T-cell (primary cell): ENCODE data around the gene PDZD7. TPM values are rescaled to one million over a fixed set of nuclear protein-coding genes. Genes with fewer than 3 reads are reported as not detected.

ENCODE experiments used
- ATAC-seq, 4 experiments: fragments of 200-7000 bp in 3 of 4; fragments of 150-1000 bp in 1 of 4; cut with Tn5 transposase; replicated peaks in 1 of 4; 1 replicate in 3 of 4; 2 replicates in 1 of 4; pipeline ENCODE4 v1.10.0; 2021; ENCODE audit warnings: moderate library complexity in 3 of 4, mild to moderate bottlenecking in 2 of 4, moderate number of reproducible peaks in 1 of 4
- CTCF ChIA-PET, 2 donors: fragments of 300-600 bp; sonication (Branson Sonifier 250); formaldehyde crosslinking; loops; one replicate each; lab custom pipeline; 2022; ENCODE audit warnings: antibody characterized with exemption in 2 of 2; lab: Charles Lee
- POLR2A ChIA-PET, 2 donors: fragments of 300-600 bp; sonication (Branson Sonifier 250); formaldehyde crosslinking; loops; one replicate each; lab custom pipeline; 2022; ENCODE audit warnings: antibody characterized with exemption in 2 of 2; lab: Charles Lee
- DNase-seq, 35 experiments: peaks; one replicate each; pipeline versions ENCODE4 v3.0.0 to v3.0.0-alpha.2; 2013 to 2023
- H3K27ac ChIP-seq: one replicate; pipeline ENCODE4 v1.5.1; 2013; ENCODE audit warnings: low read length
- H3K27me3 ChIP-seq, 2 experiments: replicated peaks in 1 of 2; 1 replicate in 1 of 2; 2 replicates in 1 of 2; pipeline versions ENCODE4 v1.6.1 to v1.7.0; 2013; ENCODE audit warnings: low read length in 1 of 2, mixed read lengths in 1 of 2; ENCODE audit not compliant: control insufficient read depth in 2 of 2, insufficient read depth in 2 of 2; ENCODE audit errors: extremely low read depth in 1 of 2
- H3K36me3 ChIP-seq, 2 donors: 1 replicate in 1 of 2; 2 replicates in 1 of 2; pipeline versions ENCODE4 v1.6.1 to v1.7.0; 2013; ENCODE audit warnings: low read length in 1 of 2; ENCODE audit not compliant: control insufficient read depth in 2 of 2, insufficient read depth in 1 of 2; ENCODE audit errors: extremely low read depth in 1 of 2
- H3K4me1 ChIP-seq, 2 experiments: 1 replicate in 1 of 2; 2 replicates in 1 of 2; pipeline versions ENCODE4 v1.6.1 to v1.7.0; 2013; ENCODE audit warnings: low read length in 2 of 2, mixed read lengths in 1 of 2; ENCODE audit not compliant: insufficient read depth in 2 of 2, control insufficient read depth in 1 of 2; ENCODE audit errors: extremely low read depth in 1 of 2
- H3K4me3 ChIP-seq, 2 donors: 1 replicate in 1 of 2; 2 replicates in 1 of 2; pipeline versions ENCODE4 v1.5.1 to v1.7.0; 2013; ENCODE audit warnings: mild to moderate bottlenecking in 2 of 2, low read length in 1 of 2, moderate library complexity in 1 of 2; ENCODE audit not compliant: control insufficient read depth in 1 of 2; ENCODE audit errors: extremely low read depth in 1 of 2
- H3K9me3 ChIP-seq: 2 replicates; pipeline ENCODE4 v1.7.0; 2013
- H3K27ac Mint-ChIP-seq, 2 donors: one replicate each; pipeline ENCODE4 v1.8.0; 2020 to 2021; ENCODE audit warnings: mild to moderate bottlenecking in 2 of 2, mixed read lengths in 2 of 2
- H3K27me3 Mint-ChIP-seq, 2 donors: one replicate each; pipeline ENCODE4 v1.8.0; 2021 to 2022; ENCODE audit warnings: mixed read lengths in 2 of 2
- H3K36me3 Mint-ChIP-seq: one replicate; pipeline ENCODE4 v1.8.0; 2021; ENCODE audit warnings: mixed read lengths
- H3K4me1 Mint-ChIP-seq, 3 donors: one replicate each; pipeline ENCODE4 v1.8.0; 2020 to 2022; ENCODE audit warnings: mixed read lengths in 3 of 3, mild to moderate bottlenecking in 1 of 3
- H3K4me3 Mint-ChIP-seq, 3 donors: one replicate each; pipeline ENCODE4 v1.8.0; 2020 to 2022; ENCODE audit warnings: mild to moderate bottlenecking in 3 of 3, mixed read lengths in 3 of 3, moderate library complexity in 3 of 3
- H3K9me3 Mint-ChIP-seq, 3 donors: one replicate each; pipeline ENCODE4 v1.8.0; 2020 to 2022; ENCODE audit warnings: mixed read lengths in 3 of 3
- WGBS: methylation state at CpG from one replicate; pipeline ENCODE4 v1.1.5; 2013; ENCODE audit warnings: missing lambda C conversion rate; ENCODE audit not compliant: insufficient coverage; 5-methylcytosine and 5-hydroxymethylcytosine counted together
- total RNA-seq, 35 experiments: library from RNA in 6 of 35; stranded (reverse) in 6 of 35; fragments of 120-200 nt in 1 of 35; gene quantifications; one replicate each; pipeline versions ENCODE4 v1.2.1 to v1.2.4 and lab custom pipeline; 2013 to 2026

The PDZD7 gene
- total RNA-seq, 5 donors from 2014 or later (not counting 1 experiment from before 2014, with no cell fraction given) = 1.7 to 2.7 (median 2.3) TPM

DNA sequence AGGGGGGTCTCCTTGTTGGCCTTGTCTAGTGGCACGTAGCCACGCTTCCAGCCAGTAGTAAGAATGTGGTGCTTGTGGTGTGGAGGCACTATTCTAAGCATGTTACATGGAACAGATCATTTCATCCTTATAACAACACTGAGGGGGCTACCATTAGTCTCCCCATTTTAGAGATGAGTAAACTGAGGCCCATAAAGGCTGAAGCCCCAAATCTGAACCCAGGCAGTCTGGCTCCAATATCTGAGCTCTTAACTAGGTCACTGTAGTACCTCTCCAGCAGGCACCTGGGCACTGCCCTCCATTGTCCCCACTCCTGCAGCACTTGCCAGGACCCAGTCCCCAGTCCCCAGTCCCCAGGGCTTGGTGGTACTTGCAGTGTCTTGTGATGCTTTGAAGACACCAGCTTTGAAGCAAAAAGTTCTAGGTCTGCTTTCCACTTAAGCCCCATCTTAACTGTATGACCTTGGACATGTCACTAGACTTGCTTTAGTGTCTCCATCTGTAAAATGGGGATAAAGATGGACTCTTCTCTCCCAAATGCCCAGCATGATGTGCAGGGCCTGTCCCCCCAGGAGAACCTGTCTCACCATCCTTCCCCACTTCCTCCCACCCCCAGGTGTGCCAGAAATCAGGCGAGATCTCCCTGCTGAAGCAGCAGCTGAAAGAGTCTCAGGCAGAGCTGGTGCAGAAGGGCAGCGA, 24.9 kb downstream of the PDZD7 start:
- 64% methylated on average over 2 of the region's 4 CpGs for WGBS
- Mint-ChIP-seq H3K4me3 (no peak overlapping the region), H3K4me1 (peaks cover 2 to 4% (median 3%) of the 10 kb centered on the region in 3 donors), H3K9me3 (no peaks in the 10 kb centered on the region), H3K27me3 (no peaks in the 10 kb centered on the region), H3K36me3 (peaks cover 6% of the 10 kb centered on the region), H3K27ac (peak overlapping the region in 1 of 2 donors; percentile 23)
- POLR2A ChIA-PET = interaction anchor here in 1 of 2 donors (0.6 to 1.4 kb wide), 2 partner anchors 11 to 24 kb away, joined by 4 to 5 read pairs; partner anchors contain the start of genes PDZD7 and SFXN3
- peaks cover 0 to 3% of the 10 kb centered on the region in 2 experiments for H3K4me1 ChIP-seq
- peaks cover 0 to 15% of the 10 kb centered on the region in 2 donors for H3K36me3 ChIP-seq
- H3K9me3 ChIP-seq = no peaks in the 10 kb centered on the region
- CTCF ChIA-PET = interaction anchor here in 1 of 2 donors (1.3 kb wide), 1 partner anchor 13 kb away, joined by 5 read pairs; no protein-coding TSS in a partner anchor
- no peak for DNase-seq
- no peak for ATAC-seq
- no peak overlapping the region for H3K27ac ChIP-seq
- no peaks in the 10 kb centered on the region for H3K27me3 ChIP-seq
- no peak overlapping the region for H3K4me3 ChIP-seq

DNA sequence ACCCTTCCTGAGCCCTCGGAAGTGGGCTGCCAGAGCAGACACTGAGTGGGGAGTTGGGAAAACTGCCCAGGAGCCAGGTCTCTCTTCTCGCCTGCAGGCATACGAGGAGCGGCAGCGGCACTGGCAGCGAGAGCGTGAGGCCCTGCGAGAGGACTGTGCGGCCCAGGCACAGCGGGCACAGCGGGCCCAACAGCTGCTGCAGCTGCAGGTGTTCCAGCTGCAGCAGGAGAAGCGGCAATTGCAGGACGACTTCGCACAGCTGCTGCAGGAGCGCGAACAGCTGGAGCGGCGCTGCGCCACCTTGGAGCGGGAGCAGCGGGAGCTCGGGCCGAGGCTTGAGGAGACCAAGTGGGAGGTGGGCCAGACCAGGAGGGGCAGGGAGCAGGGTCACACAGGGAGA, 25.6 kb downstream of the PDZD7 start:
- POLR2A ChIA-PET = interaction anchor here in 1 of 2 donors (0.6 kb wide), 1 partner anchor 18 kb away, joined by 3 read pairs; no protein-coding TSS in a partner anchor
- Mint-ChIP-seq H3K4me1 (peaks cover 5 to 9% (median 7%) of the 10 kb centered on the region in 3 donors), H3K27me3 (no peaks in the 10 kb centered on the region)

DNA sequence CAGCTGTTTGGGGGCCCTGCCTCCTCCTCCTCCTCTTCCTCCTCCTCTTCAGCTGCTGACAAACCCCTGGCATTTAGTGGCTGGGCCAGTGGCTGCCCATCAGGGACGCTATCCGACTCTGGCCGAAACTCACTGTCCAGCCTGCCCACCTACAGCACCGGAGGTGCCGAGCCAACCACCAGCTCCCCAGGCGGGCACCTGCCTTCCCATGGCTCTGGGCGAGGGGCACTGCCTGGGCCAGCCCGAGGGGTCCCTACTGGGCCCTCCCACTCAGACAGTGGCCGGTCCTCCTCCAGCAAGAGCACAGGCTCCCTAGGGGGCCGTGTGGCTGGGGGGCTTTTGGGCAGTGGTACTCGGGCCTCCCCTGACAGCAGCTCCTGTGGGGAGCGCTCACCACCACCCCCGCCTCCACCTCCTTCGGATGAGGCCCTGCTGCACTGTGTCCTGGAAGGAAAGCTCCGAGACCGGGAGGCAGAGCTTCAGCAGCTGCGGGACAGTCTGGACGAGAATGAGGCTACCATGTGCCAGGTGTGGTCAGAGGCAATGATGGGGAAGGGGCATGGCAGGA, 27.2 kb downstream of the PDZD7 start:
- peaks cover 6% of the 10 kb centered on the region for H3K36me3 Mint-ChIP-seq
- no peak overlapping the region for H3K27ac ChIP-seq
- WGBS = 98% methylated on average over 15 of the region's 18 CpGs
- no peak for DNase-seq
- H3K4me1 Mint-ChIP-seq = peaks cover 10 to 12% (median 12%) of the 10 kb centered on the region in 3 donors
- no peaks in the 10 kb centered on the region for H3K9me3 Mint-ChIP-seq
- peaks cover 0 to 15% of the 10 kb centered on the region in 2 donors for H3K36me3 ChIP-seq
- ATAC-seq = no peak
- H3K27me3 ChIP-seq = no peaks in the 10 kb centered on the region
- CTCF ChIA-PET = interaction anchor here in 1 of 2 donors (1.4 kb wide), 1 partner anchor 56 kb away, joined by 4 read pairs; no protein-coding TSS in a partner anchor
- no peak overlapping the region for H3K27ac Mint-ChIP-seq
- no peak overlapping the region for H3K4me3 ChIP-seq
- POLR2A ChIA-PET = no interaction called here
- H3K4me3 Mint-ChIP-seq = no peak overlapping the region
- peaks cover 2 to 18% of the 10 kb centered on the region in 2 experiments for H3K4me1 ChIP-seq
- no peaks in the 10 kb centered on the region for H3K9me3 ChIP-seq
- H3K27me3 Mint-ChIP-seq = no peaks in the 10 kb centered on the region

More for the DNA sequence above, 25.6 kb downstream of the PDZD7 start:
- Histone ChIP-seq H3K4me1 (peaks cover 0 to 8% of the 10 kb centered on the region in 2 experiments), H3K36me3 (peaks cover 0 to 15% of the 10 kb centered on the region in 2 donors), H3K4me3 (no peak overlapping the region), H3K27me3 (no peaks in the 10 kb centered on the region), H3K9me3 (no peaks in the 10 kb centered on the region), H3K27ac (no peak overlapping the region)
- no peak for DNase-seq
- Mint-ChIP-seq H3K36me3 (peaks cover 6% of the 10 kb centered on the region), H3K9me3 (no peaks in the 10 kb centered on the region), H3K4me3 (no peak overlapping the region), H3K27ac (no peak overlapping the region)
- no peak for ATAC-seq
- WGBS = 95% methylated on average over 20 of the region's 23 CpGs
- CTCF ChIA-PET = interaction anchor here in 1 of 2 donors (1.3 kb wide), 1 partner anchor 13 kb away, joined by 5 read pairs; no protein-coding TSS in a partner anchor

DNA sequence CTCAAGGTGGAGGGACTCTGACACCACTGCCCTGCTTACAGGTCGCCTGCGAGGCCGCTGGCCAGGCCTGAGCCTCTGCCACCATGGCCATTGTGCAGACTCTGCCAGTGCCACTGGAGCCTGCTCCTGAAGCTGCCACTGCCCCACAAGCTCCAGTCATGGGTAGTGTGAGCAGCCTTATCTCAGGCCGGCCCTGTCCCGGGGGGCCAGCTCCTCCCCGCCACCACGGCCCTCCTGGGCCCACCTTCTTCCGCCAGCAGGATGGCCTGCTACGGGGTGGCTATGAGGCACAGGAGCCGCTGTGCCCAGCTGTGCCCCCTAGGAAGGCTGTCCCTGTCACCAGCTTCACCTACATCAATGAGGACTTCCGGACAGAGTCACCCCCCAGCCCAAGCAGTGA, 28.5 kb downstream of the PDZD7 start:
- ATAC-seq = no peak
- Mint-ChIP-seq H3K9me3 (no peaks in the 10 kb centered on the region), H3K36me3 (peaks cover 6% of the 10 kb centered on the region), H3K4me1 (peaks cover 13 to 22% (median 22%) of the 10 kb centered on the region in 3 donors), H3K27ac (no peak overlapping the region), H3K27me3 (no peaks in the 10 kb centered on the region), H3K4me3 (no peak overlapping the region)
- WGBS = 94% methylated on average over 10 of the region's 11 CpGs
- no peaks in the 10 kb centered on the region for H3K9me3 ChIP-seq
- ChIA-PET POLR2A (interaction anchor here in 1 of 2 donors (0.6 kb wide), 1 partner anchor 10 kb away, joined by 5 read pairs; no protein-coding TSS in a partner anchor), CTCF (interaction anchor here in 1 of 2 donors (2.1 kb wide), 1 partner anchor 12 kb away, joined by 6 read pairs; no protein-coding TSS in a partner anchor)
- H3K4me1 ChIP-seq = peaks cover 10 to 29% of the 10 kb centered on the region in 2 experiments
- no peak overlapping the region for H3K27ac ChIP-seq
- H3K4me3 ChIP-seq = no peak overlapping the region
- DNase-seq = no peak
- peaks cover 0 to 15% of the 10 kb centered on the region in 2 donors for H3K36me3 ChIP-seq
- no peaks in the 10 kb centered on the region for H3K27me3 ChIP-seq

DNA sequence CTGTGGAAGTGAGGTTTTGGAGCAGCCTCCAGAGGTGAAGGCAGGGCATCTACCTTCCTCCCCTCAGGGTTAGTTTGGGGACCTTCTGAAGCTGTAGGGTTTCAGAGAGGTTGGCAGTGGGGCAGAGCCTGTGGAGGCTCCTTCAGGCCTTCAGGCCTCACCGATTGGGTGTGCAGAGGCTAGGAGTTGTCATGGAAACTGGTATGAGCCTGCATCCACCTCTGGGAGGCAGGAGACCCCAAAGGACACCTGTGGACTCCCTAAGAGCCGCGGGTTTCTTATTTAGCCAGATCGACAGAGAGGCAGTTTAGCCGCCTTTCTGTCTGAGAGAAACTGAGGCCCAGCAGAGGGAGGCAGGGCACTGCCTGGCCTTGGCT, 29.3 kb downstream of the PDZD7 start:
- DNase-seq (no peak), ATAC-seq (no peak)
- Histone ChIP-seq H3K9me3 (no peaks in the 10 kb centered on the region), H3K4me3 (no peak overlapping the region), H3K27ac (no peak overlapping the region), H3K36me3 (peaks cover 0 to 15% of the 10 kb centered on the region in 2 donors), H3K4me1 (peaks cover 10 to 32% of the 10 kb centered on the region in 2 experiments), H3K27me3 (no peaks in the 10 kb centered on the region)
- Mint-ChIP-seq H3K27ac (no peak overlapping the region), H3K9me3 (no peaks in the 10 kb centered on the region), H3K4me3 (no peak overlapping the region), H3K36me3 (peaks cover 6% of the 10 kb centered on the region), H3K4me1 (peaks cover 16 to 24% (median 23%) of the 10 kb centered on the region in 3 donors), H3K27me3 (no peaks in the 10 kb centered on the region)
- CTCF ChIA-PET = interaction anchor here in 1 of 2 donors (0.6 to 2.1 kb wide), 2 partner anchors 13 to 1549 kb away, joined by 3 to 6 read pairs; no protein-coding TSS in a partner anchor
- 91% methylated on average over 5 of the region's 5 CpGs for WGBS
- POLR2A ChIA-PET = no interaction called here
